HEK293 (cell line): ENCODE data around the gene TNFSF11.

Source experiments
- CTCF ChIA-PET: fragments of 350-600 bp; formaldehyde crosslinking; extraction: SDS; loops from one replicate; lab custom pipeline; 2021; ENCODE audit warnings: antibody characterized with exemption; lab: Yijun Ruan, JAX
- POLR2A ChIA-PET: fragments of 300-600 bp; formaldehyde crosslinking; extraction: SDS; loops from one replicate; lab custom pipeline; 2020; ENCODE audit warnings: antibody characterized with exemption, inconsistent platforms; lab: Yijun Ruan, JAX
- H3K27ac ChIP-seq: fragments of 200-500 bp; sonication (Bioruptor generic); 2 replicates; pipeline ENCODE4 v1.5.1; 2014; ENCODE audit warnings: low read depth, low read length, control low read depth, inconsistent platforms; ENCODE audit errors: extremely low read depth
- H3K36me3 ChIP-seq, 2 experiments: fragments of 200-500 bp in 1 of 2; sonication (Bioruptor generic) in 1 of 2; 1 replicate in 1 of 2; 2 replicates in 1 of 2; pipeline ENCODE4 v1.5.1; 2014 to 2017; ENCODE audit warnings: inconsistent platforms in 2 of 2, low read length in 2 of 2; ENCODE audit not compliant: control insufficient read depth in 2 of 2, insufficient read depth in 1 of 2
- H3K4me1 ChIP-seq: fragments of 200-500 bp; sonication (Bioruptor generic); 2 replicates; pipeline ENCODE4 v1.5.1; 2014; ENCODE audit warnings: mild to moderate bottlenecking, low read length, inconsistent platforms; ENCODE audit not compliant: control insufficient read depth, insufficient read depth
- H3K4me3 ChIP-seq: 2 replicates; pipeline ENCODE4 v1.5.1; 2011; ENCODE audit warnings: low read depth, mild to moderate bottlenecking, control low read depth, low read length, moderate library complexity
- H3K9me3 ChIP-seq: fragments of 200-500 bp; sonication (Bioruptor generic); 2 replicates; pipeline ENCODE4 v1.5.1; 2014; ENCODE audit warnings: low read depth, low read length, inconsistent platforms; ENCODE audit not compliant: control insufficient read depth, insufficient read depth
- BCL6B ChIP-seq: fragments of 450-650 bp; formaldehyde crosslinking; IDR thresholded peaks from 2 replicates; pipeline ENCODE4 v1.5.1; 2017; ENCODE audit warnings: missing biosample characterization, missing genetic modification characterization
- KLF8 ChIP-seq: fragments of 450-650 bp; formaldehyde crosslinking; IDR thresholded peaks from 2 replicates; pipeline ENCODE4 v1.5.1; 2016; ENCODE audit warnings: missing biosample characterization, missing genetic modification characterization
- OVOL3 ChIP-seq: fragments of 450-650 bp; formaldehyde crosslinking; IDR thresholded peaks from 2 replicates; pipeline ENCODE4 v1.5.1; 2016; ENCODE audit warnings: missing biosample characterization, missing genetic modification characterization
- PRDM6 ChIP-seq: fragments of 450-650 bp; formaldehyde crosslinking; IDR thresholded peaks from 2 replicates; pipeline ENCODE4 v1.5.1; 2017; ENCODE audit warnings: missing biosample characterization, missing genetic modification characterization
- SETDB1 ChIP-seq: IDR thresholded peaks from one replicate; pipeline ENCODE4 v1.6.1; 2017; ENCODE audit warnings: mild to moderate bottlenecking, low read length, moderate library complexity, mixed read lengths; ENCODE audit not compliant: insufficient read length
- WT1 ChIP-seq: fragments of 450-650 bp; formaldehyde crosslinking; IDR thresholded peaks from 2 replicates; pipeline ENCODE4 v1.5.1; 2016; ENCODE audit warnings: missing biosample characterization, missing genetic modification characterization
- ZBTB17 ChIP-seq: fragments of 450-650 bp; formaldehyde crosslinking; IDR thresholded peaks from 2 replicates; pipeline ENCODE4 v1.5.1; 2016; ENCODE audit warnings: missing biosample characterization, missing genetic modification characterization
- ZFP37 ChIP-seq: fragments of 450-650 bp; formaldehyde crosslinking; IDR thresholded peaks from 2 replicates; pipeline ENCODE4 v1.5.1; 2016; ENCODE audit warnings: missing biosample characterization, missing genetic modification characterization
- ZNF121 ChIP-seq: fragments of 450-650 bp; formaldehyde crosslinking; IDR thresholded peaks from 2 replicates; pipeline ENCODE4 v1.5.1; 2016; ENCODE audit warnings: missing biosample characterization, missing genetic modification characterization
- ZNF155 ChIP-seq: fragments of 450-650 bp; formaldehyde crosslinking; IDR thresholded peaks from 2 replicates; pipeline ENCODE4 v1.5.1; 2016; ENCODE audit warnings: missing biosample characterization, missing genetic modification characterization
- ZNF175 ChIP-seq: fragments of 450-650 bp; formaldehyde crosslinking; IDR thresholded peaks from 2 replicates; pipeline ENCODE4 v1.5.1; 2016; ENCODE audit warnings: missing biosample characterization, missing genetic modification characterization
- ZNF26 ChIP-seq: fragments of 450-650 bp; formaldehyde crosslinking; IDR thresholded peaks from 2 replicates; pipeline ENCODE4 v1.5.1; 2016; ENCODE audit warnings: missing biosample characterization, missing genetic modification characterization
- ZNF350 ChIP-seq: fragments of 450-650 bp; formaldehyde crosslinking; IDR thresholded peaks from 2 replicates; pipeline ENCODE4 v1.5.0; 2017; ENCODE audit warnings: missing biosample characterization, mild to moderate bottlenecking, missing genetic modification characterization
- ZNF549 ChIP-seq: fragments of 450-650 bp; IDR thresholded peaks from 2 replicates; pipeline ENCODE4 v1.5.1; 2018; ENCODE audit warnings: missing biosample characterization, missing genetic modification characterization, mild to moderate bottlenecking, inconsistent platforms, moderate library complexity
- ZNF580 ChIP-seq: fragments of 450-650 bp; formaldehyde crosslinking; IDR thresholded peaks from 2 replicates; pipeline ENCODE4 v1.5.1; 2016; ENCODE audit warnings: missing biosample characterization, missing genetic modification characterization
- ZNF626 ChIP-seq: fragments of 450-650 bp; sonication (Bioruptor Pico); formaldehyde crosslinking; IDR thresholded peaks from 2 replicates; pipeline ENCODE4 v1.5.1; 2018; ENCODE audit warnings: missing biosample characterization, missing genetic modification characterization, inconsistent platforms
- ZNF629 ChIP-seq: fragments of 450-650 bp; formaldehyde crosslinking; IDR thresholded peaks from 2 replicates; pipeline ENCODE4 v1.5.1; 2017; ENCODE audit warnings: missing biosample characterization, missing genetic modification characterization
- ZNF785 ChIP-seq: fragments of 450-650 bp; formaldehyde crosslinking; IDR thresholded peaks from 2 replicates; pipeline ENCODE4 v1.5.1; 2016; ENCODE audit warnings: missing biosample characterization, missing genetic modification characterization
- TF ChIP-seq, protein P1 (sequence below): sonication (generic); formaldehyde crosslinking; IDR thresholded peaks from 2 replicates; pipeline ENCODE4 v1.8.1; 2022; ENCODE audit warnings: mild to moderate bottlenecking, moderate library complexity, missing genetic modification reagents
- TF ChIP-seq, protein P2 (sequence below): fragments of 450-650 bp; formaldehyde crosslinking; IDR thresholded peaks from 2 replicates; pipeline ENCODE4 v1.5.1; 2016; ENCODE audit warnings: missing biosample characterization, missing genetic modification characterization, low read depth

The TNFSF11 gene

DNA sequence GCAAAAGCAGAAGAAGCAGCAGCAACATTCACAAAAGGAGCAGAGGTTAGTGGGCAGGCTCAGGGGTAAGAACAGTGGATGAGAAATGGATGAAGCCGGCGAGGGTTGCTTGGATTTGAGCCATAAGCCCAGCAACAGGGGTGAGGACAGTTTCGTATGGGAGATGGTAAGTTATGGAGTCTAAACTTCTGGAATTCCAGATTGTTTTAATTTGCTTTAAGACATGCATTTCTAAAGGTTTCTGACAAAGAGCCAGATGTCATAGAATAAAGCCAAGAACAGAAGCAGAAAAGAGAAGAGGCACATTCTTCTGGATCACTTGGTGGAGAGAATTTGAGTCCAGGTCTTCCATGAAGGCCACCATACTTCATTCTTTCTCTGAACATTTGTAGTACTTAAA lies 76.6 kb downstream of the TNFSF11 start:
- TF ChIP-seq SETDB1 (no peak), WT1 (no peak), ZNF549 (tag by site-specific recombination) (no peak), BCL6B (tag by site-specific recombination) (no peak), ZNF785 (tag by site-specific recombination) (no peak), ZBTB17 (tag by site-specific recombination) (no peak), ZNF155 (no peak), ZNF121 (tag by site-specific recombination) (no peak), ZNF626 (tag by site-specific recombination) (no peak), ZNF629 (tag by site-specific recombination) (no peak), ZNF26 (tag by site-specific recombination) (no peak), KLF8 (tag by site-specific recombination) (no peak), ZFP37 (no peak), PRDM6 (tag by site-specific recombination) (no peak), ZNF580 (tag by site-specific recombination) (no peak), ZNF175 (no peak), ZNF350 (tag by site-specific recombination) (no peak), OVOL3 (tag by site-specific recombination) (no peak)
- TF ChIP-seq, protein P1, sequence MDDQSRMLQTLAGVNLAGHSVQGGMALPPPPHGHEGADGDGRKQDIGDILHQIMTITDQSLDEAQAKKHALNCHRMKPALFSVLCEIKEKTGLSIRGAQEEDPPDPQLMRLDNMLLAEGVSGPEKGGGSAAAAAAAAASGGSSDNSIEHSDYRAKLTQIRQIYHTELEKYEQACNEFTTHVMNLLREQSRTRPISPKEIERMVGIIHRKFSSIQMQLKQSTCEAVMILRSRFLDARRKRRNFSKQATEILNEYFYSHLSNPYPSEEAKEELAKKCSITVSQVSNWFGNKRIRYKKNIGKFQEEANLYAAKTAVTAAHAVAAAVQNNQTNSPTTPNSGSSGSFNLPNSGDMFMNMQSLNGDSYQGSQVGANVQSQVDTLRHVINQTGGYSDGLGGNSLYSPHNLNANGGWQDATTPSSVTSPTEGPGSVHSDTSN (CRISPR knock-in tag), result no peak
- TF ChIP-seq, protein P2, sequence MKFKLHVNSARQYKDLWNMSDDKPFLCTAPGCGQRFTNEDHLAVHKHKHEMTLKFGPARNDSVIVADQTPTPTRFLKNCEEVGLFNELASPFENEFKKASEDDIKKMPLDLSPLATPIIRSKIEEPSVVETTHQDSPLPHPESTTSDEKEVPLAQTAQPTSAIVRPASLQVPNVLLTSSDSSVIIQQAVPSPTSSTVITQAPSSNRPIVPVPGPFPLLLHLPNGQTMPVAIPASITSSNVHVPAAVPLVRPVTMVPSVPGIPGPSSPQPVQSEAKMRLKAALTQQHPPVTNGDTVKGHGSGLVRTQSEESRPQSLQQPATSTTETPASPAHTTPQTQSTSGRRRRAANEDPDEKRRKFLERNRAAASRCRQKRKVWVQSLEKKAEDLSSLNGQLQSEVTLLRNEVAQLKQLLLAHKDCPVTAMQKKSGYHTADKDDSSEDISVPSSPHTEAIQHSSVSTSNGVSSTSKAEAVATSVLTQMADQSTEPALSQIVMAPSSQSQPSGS (tag by site-specific recombination), result no peak
- TF ChIP-seq, all 188 proteins: peak for 0
- H3K4me1 ChIP-seq, result no peaks in the 10 kb centered on the region; the same call in 1 of the 2 replicates
- POLR2A ChIA-PET, result no interaction called here
- CTCF ChIA-PET, result no interaction called here
- no peak overlapping the region for H3K4me3 ChIP-seq
- no peak overlapping the region for H3K27ac ChIP-seq
- no peaks in the 10 kb centered on the region for H3K9me3 ChIP-seq
- H3K36me3 ChIP-seq, result no peaks in the 10 kb centered on the region
